HG03159 (cell line): ENCODE results near the gene ZMYND19.
"Not testable (repeated sequence)": the region's sequence is repeated elsewhere in the genome, so short reads cannot be mapped to it uniquely, and the experiment has no call there.

ENCODE experiments used
- ATAC-seq: cut with Tn5 transposase; IDR thresholded peaks from one replicate; pipeline ENCODE4 v1.9.1; 2021; ENCODE audit warnings: mild to moderate bottlenecking, moderate library complexity; ENCODE audit not compliant: unreplicated experiment

ZMYND19 gene

GRCh38 chr9:137589441-137590122, 730 bp downstream of the ZMYND19 start:
- peak; percentile 29 for ATAC-seq

DNA sequence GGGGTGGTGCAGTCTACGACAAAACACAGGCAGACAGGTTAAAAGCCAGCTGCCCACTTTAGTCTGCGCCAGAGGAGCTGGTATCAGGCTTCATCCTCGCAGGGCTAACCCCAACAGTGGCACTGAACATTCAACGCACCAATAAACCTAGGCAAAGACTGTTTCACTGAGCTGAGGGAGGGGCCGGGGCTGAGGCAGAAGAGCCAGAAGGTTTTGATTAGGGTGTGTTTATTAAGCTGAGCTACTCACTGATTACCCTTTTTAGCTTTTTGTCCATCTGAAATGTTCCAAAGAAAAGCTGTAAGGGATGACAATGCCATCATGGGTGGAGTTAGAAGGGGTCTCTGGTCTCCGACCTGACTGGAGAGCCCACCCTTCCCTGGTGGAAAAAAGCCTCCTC, 1.4 kb downstream of the ZMYND19 start:
- no peak for ATAC-seq

DNA sequence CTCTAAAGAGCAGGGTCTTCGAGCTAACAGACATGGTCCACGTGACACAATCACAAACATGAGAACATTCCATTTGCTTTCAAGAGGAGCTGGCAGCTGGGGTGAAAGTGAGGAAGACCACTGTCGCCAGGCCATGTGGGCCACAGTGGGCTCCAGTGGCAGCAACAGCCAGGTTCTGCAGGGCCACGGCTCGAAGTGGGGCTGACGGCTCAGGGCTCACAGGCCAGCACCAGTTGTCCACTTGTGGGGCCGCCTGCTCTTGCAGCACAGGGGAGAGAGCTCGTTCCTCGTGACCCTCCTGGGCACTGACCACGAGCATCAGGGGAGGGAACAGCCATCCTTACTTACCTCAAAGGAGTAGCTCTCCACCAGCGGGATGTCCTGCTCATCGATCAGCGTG, 2.0 kb downstream of the ZMYND19 start:
- no peak for ATAC-seq

DNA sequence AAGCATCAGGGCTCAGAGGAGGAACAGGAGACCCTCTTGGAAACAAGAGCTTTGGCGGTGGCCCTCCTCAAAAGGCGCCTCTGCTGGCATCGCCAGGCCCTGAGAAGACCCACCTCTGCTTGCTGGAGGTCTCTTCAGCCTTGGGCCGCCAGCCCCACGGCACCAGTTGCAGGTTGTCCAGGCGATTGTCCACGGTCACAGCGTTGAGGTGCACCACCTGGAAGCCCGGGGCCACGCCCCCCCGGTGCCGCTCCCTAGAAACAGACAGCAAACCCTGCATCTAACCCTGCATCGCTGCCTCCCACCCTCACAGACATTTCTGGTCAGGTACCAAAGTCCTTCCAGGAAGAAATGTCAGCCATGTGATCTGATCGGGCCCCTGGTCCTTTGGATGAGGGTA, 3.5 kb downstream of the ZMYND19 start:
- no peak for ATAC-seq

DNA sequence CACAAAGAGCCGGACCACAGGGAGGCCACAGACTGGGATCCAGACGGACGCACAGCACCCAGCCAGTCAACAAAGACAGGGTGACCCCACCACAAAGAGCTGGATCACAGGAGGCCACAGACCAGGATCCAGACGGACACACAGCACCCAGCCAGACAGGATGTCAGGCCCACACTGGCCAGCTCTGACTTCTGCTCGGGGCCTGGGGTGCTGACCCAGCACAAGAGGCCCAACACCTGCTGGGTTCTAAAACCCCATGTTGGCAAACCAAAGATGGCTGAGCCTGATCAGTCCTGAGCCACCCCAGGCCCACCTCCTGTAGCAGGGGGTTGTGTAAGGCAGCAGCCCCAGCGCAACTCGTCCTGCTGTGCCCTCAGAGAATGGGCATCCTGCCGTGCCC, 6.4 kb downstream of the ZMYND19 start:
- ATAC-seq: no peak

DNA sequence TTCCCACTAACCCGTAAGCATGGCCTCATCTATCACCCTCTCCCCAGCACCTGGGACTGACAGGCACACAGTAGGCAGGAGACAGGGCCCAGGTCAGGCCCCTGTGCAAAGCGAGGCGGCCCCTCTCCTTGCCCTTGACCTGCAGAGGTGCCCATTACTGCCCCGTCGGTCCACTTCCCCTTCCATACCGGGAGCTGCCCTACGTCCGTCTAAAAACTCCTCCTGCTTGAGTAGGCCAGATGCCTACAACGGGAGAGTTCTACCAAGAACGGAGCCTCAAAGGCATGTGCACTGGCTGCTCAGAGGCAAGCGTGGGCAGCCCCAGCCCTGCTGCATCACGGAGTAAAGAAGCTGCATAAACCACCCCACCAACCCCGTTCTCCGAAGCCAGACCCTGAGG, 7.0 kb downstream of the ZMYND19 start:
- no peak for ATAC-seq

DNA sequence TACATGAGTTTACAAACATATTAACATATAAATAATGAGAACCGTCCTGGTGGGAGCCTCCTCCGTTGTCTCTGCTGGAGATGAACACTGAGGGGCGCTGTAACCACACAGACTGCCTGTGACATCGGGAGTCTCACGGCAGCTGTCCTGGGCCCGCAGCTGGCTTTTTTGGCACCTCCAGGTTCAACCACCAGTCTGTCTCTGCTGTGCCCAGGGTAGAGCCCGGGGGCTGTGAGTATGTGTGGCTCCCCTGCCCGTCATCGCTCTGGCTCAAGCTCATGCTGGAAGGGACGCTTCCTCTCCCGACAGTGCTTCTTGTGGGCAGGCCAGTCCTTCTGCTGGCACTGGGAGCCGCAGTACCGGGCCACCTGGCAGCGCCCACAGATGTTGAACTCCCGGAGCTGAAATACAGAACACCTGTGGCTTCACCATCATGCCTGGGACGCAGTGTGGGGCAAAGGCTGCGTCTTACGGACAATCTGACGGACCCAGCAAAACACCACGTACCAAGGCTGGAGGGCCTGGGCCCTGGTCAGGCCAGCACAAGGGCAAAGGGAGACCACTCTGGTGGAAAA, 7.9 kb downstream of the ZMYND19 start:
- no peak for ATAC-seq

- ATAC-seq: no peak
Observed at GRCh38 chr9:137581361-137582285, 8.7 kb downstream of the ZMYND19 start.

DNA sequence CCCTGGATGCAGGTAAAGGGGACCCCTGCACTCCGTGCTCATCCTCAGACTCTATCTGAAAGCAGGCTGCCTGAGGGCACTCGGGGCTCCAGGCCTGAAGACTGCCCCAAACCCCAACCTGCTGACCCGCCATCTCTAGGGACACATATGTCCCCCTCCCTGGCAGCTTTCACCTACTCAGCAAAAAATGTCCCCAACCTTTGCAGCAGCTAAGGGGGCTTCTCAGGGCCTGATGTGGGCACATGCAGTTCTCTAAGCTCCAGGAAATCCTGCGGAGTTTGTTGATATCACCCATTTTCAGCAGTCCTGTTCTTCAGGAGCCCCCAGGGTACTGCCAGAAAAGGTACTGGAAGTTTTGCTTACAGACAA, 9.4 kb downstream of the ZMYND19 start:
- ATAC-seq: no peak

DNA sequence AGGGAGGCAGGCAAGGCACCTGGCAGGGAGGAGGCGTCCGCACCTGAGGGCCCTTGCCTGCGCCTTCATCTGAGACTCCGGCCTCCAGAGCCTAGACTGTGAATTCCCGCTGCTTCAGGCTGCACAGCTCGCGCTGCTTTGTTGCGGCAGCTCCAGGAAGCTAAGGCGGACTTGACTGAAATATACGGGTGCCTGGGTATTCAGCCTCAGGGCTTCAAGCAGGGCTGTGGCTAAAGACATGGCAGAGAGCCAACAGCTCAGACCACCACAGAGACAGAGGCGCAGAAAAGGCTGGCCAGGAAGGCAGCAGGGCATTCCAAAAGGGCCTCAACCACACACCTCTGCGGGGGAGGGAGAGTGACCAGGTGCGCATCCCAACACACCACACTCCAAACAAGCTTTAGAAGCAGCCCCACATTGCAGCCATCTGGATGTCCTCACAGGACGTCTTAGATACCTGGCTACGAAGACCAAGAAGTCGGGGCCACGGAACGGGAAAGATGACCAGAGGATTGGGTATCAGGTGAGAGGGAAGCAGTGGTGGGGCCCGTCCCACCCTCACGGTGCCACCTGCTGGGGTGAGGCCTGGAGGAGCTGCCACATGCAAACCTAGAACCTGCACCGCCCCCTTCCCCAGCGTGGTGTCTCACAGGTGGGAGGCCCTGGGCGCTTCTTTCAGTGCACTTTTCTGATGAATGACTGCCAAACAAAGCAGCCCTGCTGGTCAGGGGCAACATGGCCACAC, 9.9 kb downstream of the ZMYND19 start:
- no peak for ATAC-seq

DNA sequence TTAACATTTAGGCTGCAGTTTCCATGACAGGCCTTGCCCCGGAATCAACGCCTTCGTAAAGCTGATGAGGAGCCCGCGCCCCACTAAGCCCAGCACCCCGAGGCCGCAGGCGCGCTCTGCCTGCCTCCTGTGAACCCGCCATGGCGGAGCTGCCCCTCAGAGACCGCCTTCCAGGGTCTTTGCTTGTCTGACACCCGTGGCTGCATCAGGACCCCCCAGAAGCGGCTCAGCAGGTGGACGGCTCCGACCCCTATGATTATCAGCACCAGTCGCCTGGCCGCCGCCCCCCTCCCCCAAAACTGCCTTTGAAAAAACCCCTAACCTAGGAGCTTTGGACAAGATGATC, 11.1 kb downstream of the ZMYND19 start:
- no peak for ATAC-seq

GRCh38 chr9:137578518-137579258, 11.6 kb downstream of the ZMYND19 start, which contains the start of gene DPH7:
TSS of gene DPH7 (minus strand) at chr9:137578925. CDS start at chr9:137578777, 148 bp downstream.
- peak; percentile 92 for ATAC-seq

GRCh38 chr9:137575716-137576411, 14.4 kb downstream of the ZMYND19 start:
- no peak for ATAC-seq

DNA sequence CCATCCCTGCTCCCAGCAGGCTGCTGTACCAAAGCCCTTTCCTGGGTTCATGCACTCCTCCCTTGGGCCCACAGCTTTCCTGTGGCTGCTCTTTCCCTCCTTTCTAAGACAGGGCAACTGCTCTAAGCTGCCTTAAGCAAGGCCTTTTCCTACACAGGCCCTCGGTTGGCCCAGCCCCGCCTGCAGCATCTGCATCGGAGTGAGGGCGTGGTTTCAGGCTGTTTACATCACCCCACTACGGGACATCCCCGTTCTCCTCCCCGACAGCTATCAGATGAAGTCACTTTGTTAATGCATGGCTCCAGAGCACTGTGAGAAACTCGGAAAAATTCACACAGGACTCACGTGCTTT, 15.0 kb downstream of the ZMYND19 start:
- no peak for ATAC-seq

DNA sequence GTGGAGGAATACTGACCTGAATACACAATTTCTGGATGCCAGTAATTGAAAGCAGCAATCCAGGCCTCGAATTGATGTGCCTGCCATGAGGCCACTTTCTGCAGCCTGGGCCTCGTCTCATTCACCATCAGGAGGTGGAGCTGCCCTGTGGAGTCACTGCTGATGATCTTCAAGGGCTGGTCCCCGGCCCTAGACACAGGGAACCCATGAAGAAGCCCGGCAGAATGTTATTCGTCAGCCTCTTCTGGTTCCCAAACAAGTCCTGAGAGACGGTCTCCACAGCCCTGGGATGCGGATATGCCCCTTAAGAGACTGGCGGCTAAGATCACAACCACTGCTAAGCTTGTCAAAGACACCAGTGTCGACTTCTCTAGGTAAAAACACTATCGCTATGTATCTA, 16.1 kb downstream of the ZMYND19 start:
- ATAC-seq: no peak

GRCh38 chr9:137570566-137570965, 19.7 kb downstream of the ZMYND19 start:
- no peak for ATAC-seq

GRCh38 chr9:137569609-137570203, 20.6 kb downstream of the ZMYND19 start:
- ATAC-seq: no peak

DNA sequence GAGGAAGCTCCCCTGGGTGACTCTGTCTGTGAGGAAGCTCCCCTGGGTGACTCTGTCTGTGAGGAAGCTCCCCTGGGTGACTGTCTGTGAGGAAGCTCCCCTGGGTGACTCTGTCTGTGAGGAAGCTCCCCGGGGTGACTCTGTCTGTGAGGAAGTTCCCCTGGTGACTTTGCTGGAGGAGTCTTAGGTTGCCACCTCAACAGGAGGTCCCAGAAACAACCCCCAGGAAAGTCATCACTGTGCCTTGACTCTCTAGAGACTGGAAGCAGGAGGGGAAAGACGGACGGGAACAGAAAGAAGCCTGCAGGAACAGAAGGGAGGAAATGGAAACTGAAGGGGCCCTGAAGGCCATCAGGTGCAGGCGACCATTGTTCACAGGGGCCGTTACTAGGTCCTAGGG, 21.9 kb downstream of the ZMYND19 start:
- not testable (repeated sequence) for ATAC-seq

GRCh38 chr9:137564817-137565411, 25.4 kb downstream of the ZMYND19 start:
- no peak for ATAC-seq
